Measurements from ENCODE around the gene CLCN5. TPM values are rescaled to one million over a fixed set of nuclear protein-coding genes. Genes with fewer than 3 reads are reported as not detected.

Gene CLCN5
- total RNA-seq, 4 donors from 2014 or later, result 5.2 to 31.8 (median 9.0) TPM

DNA sequence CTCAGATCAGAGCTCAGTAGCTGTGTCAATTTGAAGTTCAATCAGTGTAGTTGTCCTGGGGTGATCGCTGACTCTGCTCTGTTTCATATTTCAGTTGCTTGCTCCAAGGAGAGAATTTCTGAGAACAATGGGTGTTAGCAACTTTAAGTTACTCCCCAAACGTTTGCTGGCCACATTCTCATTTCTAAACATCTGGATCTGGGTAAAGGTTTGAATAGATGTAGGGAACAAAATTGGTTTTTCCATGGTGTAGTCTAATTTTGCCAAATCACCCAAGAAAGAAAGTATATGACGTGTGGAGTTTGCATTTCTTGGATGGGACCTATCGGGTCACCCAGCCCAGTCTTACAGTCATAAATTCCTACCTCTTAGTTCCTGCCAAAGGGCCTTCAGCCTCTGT lies 174.7 kb downstream of the CLCN5 start:
- no peak for DNase-seq (ENCODE audit: low spot score in 2 of 2)
- no peak overlapping the region for H3K4me3 ChIP-seq (ENCODE audit: low read depth, poor library complexity, severe bottlenecking)
- TF ChIP-seq, protein P1, sequence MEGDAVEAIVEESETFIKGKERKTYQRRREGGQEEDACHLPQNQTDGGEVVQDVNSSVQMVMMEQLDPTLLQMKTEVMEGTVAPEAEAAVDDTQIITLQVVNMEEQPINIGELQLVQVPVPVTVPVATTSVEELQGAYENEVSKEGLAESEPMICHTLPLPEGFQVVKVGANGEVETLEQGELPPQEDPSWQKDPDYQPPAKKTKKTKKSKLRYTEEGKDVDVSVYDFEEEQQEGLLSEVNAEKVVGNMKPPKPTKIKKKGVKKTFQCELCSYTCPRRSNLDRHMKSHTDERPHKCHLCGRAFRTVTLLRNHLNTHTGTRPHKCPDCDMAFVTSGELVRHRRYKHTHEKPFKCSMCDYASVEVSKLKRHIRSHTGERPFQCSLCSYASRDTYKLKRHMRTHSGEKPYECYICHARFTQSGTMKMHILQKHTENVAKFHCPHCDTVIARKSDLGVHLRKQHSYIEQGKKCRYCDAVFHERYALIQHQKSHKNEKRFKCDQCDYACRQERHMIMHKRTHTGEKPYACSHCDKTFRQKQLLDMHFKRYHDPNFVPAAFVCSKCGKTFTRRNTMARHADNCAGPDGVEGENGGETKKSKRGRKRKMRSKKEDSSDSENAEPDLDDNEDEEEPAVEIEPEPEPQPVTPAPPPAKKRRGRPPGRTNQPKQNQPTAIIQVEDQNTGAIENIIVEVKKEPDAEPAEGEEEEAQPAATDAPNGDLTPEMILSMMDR (IDR thresholded peaks at IDR 0.05), result no peak
- no peak for TF ChIP-seq POLR2A (IDR thresholded peaks at IDR 0.05)
- intact Hi-C loops (cut with DNase I; ENCODE audit: low total_unique reads), result no loop called here
- WGBS, 2 donors, result 55 to 61% methylated on average over 4 of the region's 4 CpGs

DNA sequence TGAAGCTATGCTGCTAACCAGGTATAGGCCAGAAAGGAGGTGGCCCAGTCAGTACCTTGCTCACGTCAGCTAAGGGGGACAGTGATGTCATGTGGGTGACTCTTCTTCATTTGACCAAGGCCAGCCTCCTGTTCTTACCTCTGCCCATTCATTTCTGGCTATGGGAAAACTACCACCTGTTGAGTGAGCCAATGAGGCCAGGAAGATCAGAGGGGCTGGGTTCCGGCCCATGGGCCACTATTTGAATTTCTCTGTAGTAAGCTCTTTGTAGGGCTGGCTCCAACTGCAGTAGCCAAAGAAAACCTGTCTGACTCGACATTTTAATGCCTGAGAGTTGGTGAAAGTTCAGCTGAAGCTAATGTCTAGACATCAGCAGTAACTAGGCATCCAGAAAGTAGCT lies 175.8 kb downstream of the CLCN5 start:
- 62 to 75% methylated on average over 3 of the region's 3 CpGs for WGBS, 2 donors
- no peak for TF ChIP-seq POLR2A (IDR thresholded peaks at IDR 0.05)
- TF ChIP-seq, protein P1 (IDR thresholded peaks at IDR 0.05), result no peak
- no peak overlapping the region for H3K4me3 ChIP-seq (ENCODE audit: low read depth, poor library complexity, severe bottlenecking)
- intact Hi-C loops (cut with DNase I; ENCODE audit: low total_unique reads), result no loop called here
- no peak for DNase-seq (ENCODE audit: low spot score in 2 of 2)

DNA sequence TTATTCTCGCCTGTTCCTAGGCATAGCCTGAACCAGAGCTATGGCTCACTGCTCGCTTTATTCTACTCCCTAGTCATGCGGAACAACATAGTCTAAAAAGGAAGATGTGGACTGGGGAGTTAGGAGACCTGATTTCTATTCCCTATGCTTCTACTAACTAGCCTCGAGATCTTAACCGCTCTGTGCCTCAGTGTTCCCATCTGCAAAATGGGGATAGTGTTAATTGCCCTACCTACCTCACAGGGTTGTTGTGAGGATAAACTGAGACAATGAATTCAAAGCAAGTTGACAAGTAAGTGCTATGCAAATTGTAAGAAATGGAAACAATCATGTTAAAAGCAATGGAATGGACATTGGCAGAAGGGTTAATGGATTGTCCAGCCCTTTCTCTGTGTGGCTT lies 176.4 kb downstream of the CLCN5 start:
- DNase-seq (ENCODE audit: low spot score in 2 of 2), result no peak
- intact Hi-C loops (cut with DNase I; ENCODE audit: low total_unique reads), result no loop called here
- WGBS, 2 donors, result 78 to 90% methylated on average over 5 of the region's 5 CpGs

DNA sequence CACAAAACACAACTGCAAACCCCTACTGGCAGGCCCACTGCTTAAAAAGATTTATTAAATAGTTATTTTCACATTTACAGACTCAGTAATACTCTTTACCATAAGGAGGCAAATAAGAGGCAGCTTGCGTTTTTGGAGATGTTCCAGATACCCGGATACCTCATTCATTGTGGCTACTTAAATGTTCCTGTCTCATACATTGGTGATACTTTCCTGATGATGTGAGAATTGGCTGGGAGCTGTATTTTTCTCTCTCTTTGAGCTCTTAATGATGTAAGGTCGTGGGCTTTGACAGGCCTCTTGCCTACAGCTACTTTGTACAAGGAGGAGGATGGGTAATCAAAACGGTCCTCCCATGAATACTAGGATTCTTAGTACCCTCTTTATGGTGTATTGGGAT lies 176.9 kb downstream of the CLCN5 start:
- intact Hi-C loops (cut with DNase I; ENCODE audit: low total_unique reads), result no loop called here
- 54 to 63% methylated on average over 4 of the region's 4 CpGs for WGBS, 2 donors
- no peak overlapping the region for H3K4me3 ChIP-seq (ENCODE audit: low read depth, poor library complexity, severe bottlenecking)
- DNase-seq (ENCODE audit: low spot score in 2 of 2), result no peak
- no peak for TF ChIP-seq POLR2A (IDR thresholded peaks at IDR 0.05)
- TF ChIP-seq, protein P1 (IDR thresholded peaks at IDR 0.05), result no peak

More for the DNA sequence above, 176.4 kb downstream of the CLCN5 start:
- TF ChIP-seq, protein P1 (IDR thresholded peaks at IDR 0.05), result no peak
- no peak for TF ChIP-seq POLR2A (IDR thresholded peaks at IDR 0.05)
- H3K4me3 ChIP-seq (ENCODE audit: low read depth, poor library complexity, severe bottlenecking), result no peak overlapping the region

DNA sequence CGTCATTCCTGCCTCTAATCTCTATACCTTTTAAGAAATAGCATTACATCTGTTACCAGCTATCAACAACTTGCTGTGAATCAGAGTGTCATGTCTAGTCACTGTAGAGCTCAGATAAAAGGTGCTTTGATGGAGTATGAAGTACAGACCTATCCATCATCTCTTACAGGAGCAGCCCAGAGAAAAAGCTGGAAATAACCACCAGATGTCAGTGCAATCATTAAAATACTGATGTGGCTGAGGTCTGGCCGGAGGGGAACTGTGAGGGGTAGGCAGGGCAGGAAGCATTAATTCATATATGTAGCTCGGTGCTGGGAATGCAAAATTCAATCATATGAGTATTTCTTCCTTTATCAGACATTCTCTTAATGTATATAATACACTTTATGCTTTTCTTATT lies 177.8 kb downstream of the CLCN5 start:
- no peak overlapping the region for H3K4me3 ChIP-seq (ENCODE audit: low read depth, poor library complexity, severe bottlenecking)
- WGBS, 2 donors, result 39 to 41% methylated on average over 3 of the region's 3 CpGs
- TF ChIP-seq POLR2A (IDR thresholded peaks at IDR 0.05), result no peak
- TF ChIP-seq, protein P1 (IDR thresholded peaks at IDR 0.05), result no peak
- DNase-seq (ENCODE audit: low spot score in 2 of 2), result no peak
- intact Hi-C loops (cut with DNase I; ENCODE audit: low total_unique reads), result no loop called here

DNA sequence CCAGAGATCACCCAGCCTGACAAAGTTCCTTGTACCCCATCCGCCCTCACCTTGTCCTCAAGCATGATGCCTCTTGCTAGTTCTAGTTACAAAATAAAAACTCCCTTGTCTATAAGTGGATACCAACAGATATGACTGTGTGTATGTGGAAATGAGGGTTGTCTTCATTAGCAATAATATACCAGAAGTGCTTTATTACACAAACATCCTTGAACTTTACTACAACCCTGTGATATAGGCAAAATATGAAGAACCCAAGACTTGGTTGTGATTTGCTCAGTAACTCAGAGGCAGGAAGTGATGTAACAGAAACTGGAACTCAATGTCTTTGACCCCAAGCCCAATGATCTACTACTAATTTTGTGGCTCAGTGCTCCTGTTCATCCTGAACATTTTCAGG lies 180.8 kb downstream of the CLCN5 start:
- no peak for DNase-seq (ENCODE audit: low spot score in 2 of 2)
- 55 to 100% methylated on average over 1 of the region's 1 CpG for WGBS, 2 donors
- no peak overlapping the region for H3K4me3 ChIP-seq (ENCODE audit: low read depth, poor library complexity, severe bottlenecking)
- TF ChIP-seq, protein P1 (IDR thresholded peaks at IDR 0.05), result no peak
- TF ChIP-seq POLR2A (IDR thresholded peaks at IDR 0.05), result no peak
- intact Hi-C loops (cut with DNase I; ENCODE audit: low total_unique reads), result no loop called here
